Measurements from ENCODE around the gene MFN1.
"Not testable (repeated sequence)": the region's sequence is repeated elsewhere in the genome, so short reads cannot be mapped to it uniquely, and the experiment has no call there.

Gene MFN1

DNA sequence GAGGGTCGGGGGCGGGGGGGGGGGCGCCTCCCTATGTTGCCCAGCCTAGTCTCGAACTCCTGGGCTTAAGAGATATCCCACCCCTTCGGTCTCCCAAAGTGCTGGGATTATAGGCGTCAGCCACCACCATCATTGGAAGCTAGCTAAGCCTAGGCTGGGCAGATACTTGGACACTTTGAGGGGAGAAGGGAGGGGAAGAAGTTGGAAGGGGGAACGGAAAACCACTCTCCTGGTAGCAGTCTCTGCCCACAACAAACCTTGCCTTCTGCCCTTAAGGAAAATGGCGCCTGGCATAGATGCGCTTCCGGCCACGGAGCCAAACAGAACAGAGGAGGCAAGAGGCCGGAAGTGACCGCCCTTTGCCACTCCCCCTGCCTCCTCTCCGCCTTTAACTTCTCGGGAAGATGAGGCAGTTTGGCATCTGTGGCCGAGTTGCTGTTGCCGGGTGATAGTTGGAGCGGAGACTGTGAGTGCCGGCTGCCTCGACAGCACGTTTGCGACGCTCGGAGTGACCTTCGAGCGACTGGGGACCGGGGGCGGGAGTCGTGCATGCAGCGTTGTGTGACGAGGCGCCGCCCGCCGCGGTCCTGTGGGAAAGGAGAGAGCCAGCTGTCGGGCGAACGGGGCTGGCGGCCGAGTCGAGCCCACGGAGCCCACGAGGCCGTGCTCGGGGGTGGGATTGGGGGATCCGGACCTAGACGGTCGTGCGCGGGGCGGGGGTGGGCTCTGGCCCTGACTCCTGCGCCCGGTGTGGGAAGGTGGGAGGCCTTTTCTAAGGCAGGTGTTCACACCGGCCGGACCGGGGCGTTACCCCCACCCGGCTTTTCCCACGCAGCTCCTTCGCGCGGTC lies at the start of gene MFN1:
TSS of gene MFN1 (plus strand) at position 365 of the 850 bp plus-strand sequence. CDS start 1,143 bp downstream, outside the sequence.
- DNase-seq (ENCODE audit: extremely low read depth in 1 of 2, low read depth in 1 of 2): peak; percentile 63 to 78

DNA sequence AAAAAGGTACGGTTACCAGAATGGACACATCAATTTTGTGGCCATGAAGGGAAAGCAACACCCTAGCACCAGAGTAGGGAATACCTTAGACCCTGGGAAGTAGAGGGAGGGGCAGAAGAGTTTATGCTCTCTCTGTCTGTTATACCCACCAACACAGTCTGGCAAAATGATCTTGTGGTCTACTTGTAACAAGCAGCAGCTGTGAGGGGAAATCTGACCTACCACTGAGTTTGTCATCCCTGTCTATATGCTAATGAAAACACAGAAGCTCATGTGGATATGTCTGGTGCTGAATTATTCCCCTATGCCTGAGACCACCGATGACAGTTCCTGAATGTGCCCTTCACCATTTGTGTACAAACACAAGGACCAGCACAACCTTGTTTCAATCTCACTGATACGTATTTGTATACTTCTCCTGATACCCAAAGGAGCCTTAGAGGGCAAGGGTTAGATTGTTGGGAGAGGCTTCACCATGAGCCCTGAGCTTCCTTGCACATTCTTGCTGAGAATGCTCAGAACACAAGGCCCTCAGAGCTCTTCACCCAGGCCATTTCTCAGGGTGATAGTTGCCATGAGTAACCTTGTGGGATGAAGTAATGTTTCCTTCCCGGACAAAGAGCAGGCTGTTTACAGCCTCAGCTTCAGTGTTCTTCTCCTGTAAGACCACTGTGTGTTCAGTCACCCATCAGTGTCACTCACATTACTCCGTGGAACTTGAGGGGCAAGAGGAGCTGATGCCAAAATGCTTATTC lies 49.4 kb upstream of the MFN1 start:
- no peak for DNase-seq (ENCODE audit: extremely low read depth in 1 of 2, low read depth in 1 of 2)

DNA sequence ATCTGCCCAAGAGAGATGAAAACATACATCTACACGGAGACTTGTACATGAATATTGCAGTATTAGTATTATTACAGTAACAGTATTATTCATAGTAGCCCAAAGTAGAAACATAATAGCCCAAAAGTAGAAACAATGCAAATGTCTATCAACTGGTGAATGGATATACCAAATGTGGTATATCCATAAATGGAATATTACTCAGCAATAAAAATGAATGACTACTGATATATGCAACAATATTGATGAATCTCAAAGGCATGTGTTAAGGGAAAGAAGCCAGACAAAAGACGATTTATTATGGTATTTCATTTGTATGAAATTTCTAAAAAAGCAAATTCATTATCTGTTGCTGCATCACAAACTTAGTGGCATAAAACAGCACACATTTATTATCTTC lies 48.2 kb upstream of the MFN1 start:
- no peak for DNase-seq (ENCODE audit: extremely low read depth in 1 of 2, low read depth in 1 of 2)

DNA sequence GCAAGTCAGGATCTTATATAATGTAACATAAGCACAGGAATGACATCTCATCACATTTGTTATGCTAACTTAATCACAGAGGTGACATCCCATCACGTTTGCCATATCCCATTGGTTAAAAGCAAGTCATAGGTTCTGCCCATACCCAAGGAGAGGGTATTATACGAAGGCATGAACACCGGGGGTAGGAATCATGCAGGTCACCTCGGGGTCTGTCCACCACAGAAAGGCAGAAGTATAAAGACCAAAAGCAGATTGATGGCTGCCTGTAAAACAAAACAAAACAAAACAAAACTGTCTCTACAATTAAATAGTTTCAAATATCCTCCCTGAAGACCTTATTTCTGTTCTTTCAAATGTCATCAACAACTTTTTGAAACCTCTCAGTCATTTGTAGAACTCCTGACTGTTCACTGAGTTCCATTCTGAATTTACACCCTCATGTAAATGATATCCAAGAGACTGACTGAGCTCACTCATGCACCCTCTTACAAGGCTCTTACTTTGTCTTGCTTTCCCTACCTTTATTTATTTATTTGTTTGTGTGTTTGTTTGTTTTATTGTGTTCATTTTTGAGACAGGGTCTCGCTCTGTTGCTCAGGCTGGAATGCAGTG lies 47.4 kb upstream of the MFN1 start:
- DNase-seq (ENCODE audit: extremely low read depth in 1 of 2, low read depth in 1 of 2): no peak

DNA sequence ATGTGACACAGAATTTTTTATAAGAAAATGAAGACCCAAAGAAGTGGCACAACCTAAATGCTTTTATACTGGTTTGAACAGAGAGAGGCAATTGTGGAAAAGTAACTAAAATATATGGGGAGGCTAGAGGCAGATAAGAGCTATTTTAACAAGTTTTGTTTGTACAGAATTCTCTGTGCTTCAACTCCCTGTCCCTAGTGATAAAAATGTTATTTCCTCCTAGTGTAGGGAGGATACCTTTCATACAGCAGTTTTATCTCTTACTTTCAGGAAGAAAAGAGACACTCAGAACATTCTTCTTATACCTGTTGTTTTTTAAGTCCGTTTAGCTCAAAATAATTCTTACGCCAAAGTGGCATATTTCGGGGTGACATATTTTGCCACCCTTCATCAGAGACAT lies 45.9 kb upstream of the MFN1 start:
- no peak for DNase-seq (ENCODE audit: extremely low read depth in 1 of 2, low read depth in 1 of 2)

DNA sequence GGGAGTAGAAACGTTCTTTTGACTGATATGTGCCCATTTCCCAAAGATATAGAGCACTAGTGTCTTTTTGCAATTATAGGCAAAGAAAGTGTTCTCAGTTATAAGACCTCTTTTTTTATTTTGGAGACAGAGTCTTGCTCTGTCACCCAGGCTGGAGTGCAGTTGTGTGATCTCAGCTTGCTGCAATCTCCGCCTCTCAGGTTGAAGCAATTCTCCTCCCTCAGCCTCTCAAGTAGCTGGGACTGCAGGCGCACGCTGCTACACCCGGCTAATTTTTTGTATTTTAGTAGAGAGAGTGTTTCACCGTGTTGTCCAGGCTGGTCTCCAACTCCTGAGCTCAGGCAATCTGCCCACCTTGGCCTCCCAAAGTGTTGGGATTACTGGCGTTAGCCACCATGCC lies 45.4 kb upstream of the MFN1 start:
- no peak for DNase-seq (ENCODE audit: extremely low read depth in 1 of 2, low read depth in 1 of 2)

DNA sequence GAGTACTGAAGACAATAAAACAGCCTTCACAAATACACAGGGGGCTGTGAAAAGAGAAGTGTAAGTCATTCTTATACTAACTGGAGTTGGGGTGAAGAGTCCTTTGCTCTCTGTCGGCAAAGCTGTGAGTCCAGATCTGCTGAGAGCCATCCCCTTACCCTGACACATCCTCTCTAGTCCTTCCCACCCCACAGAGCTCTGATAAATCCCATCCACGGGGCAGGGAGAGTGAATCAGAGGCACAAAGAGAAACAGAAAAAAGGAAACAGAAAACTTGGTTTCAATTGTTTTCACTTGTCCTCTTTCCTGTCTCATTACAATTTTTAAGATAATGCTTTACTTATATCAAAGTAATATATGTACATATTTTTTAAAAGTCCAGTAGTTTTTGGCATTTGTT lies 42.9 kb upstream of the MFN1 start:
- no peak for DNase-seq (ENCODE audit: extremely low read depth in 1 of 2, low read depth in 1 of 2)

DNA sequence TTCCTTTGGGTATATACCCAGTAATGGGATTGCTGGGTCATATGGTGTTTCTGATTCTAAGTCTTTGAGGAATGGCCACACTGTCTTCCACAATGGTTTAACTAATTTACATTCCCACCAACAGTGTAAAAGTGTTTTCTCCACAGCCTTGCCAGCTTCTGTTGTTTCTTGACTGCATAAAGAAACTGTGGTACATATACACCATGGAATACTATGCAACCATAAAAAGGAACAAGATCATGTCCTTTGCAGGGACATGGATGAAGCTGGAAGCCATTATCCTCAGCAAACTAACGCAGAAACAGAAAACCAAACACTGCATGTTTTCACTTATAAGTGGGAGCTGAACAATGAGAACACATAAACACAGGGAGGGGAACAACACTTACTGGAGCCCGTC lies 40.1 kb upstream of the MFN1 start:
- not testable (repeated sequence) for DNase-seq (ENCODE audit: extremely low read depth in 1 of 2, low read depth in 1 of 2)

DNA sequence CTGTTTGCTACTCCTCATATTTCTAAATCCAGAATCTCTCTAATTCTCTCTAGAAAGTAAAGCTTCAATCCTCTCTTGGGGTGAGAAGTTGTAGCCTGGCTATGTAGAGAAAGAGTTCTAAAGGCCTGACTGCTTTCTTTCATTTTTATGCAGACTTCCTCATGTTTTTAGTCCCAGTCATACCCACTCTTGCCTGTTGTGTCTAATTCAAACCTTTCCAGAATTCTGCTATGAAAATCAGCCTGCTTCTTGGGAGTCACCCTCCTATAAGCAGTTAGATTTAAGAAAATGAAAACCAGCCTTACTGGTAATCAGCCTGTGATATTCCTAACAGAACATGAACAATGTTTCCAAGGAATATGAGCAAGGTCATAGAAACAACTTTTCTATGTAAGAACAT lies 39.5 kb upstream of the MFN1 start:
- no peak for DNase-seq (ENCODE audit: extremely low read depth in 1 of 2, low read depth in 1 of 2)

DNA sequence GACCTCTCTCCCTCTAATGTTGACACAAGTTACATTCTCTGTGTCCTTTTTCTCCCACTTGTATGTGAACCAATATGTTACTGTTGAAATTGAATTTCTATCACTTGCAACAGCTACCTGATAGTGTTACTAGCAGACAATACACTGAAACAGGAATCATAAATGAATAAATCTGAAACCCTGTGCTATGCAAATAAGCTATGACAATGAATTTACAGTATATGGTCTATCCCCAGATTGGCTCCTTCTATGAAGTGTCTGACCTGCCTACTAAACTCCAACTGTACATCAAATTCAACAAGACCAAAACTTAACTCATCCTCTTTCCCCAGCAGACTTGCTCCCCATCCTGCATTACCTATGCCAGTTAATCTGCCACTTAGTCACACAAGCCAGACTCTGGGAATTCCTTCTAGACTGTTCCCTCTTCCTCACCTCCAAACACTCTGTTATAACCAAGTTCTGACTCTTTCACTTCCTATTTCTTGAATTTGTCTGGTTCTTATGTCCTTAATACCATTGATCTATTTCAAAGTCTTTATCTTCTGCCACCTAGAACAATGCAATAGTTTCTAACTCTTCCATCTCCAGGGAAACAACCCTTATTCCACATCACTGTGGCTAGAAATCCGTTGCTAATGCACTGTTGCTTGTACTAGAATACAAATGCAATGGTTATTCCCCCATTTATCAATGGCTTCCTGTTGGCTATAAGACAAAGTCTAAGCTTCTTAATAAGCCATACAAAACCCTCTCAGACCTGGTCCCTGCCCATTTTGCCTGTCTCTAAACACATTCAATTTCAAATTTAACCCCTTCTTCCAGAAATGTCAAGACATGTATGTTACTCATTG lies 38.1 kb upstream of the MFN1 start:
- no peak for DNase-seq (ENCODE audit: extremely low read depth in 1 of 2, low read depth in 1 of 2)

DNA sequence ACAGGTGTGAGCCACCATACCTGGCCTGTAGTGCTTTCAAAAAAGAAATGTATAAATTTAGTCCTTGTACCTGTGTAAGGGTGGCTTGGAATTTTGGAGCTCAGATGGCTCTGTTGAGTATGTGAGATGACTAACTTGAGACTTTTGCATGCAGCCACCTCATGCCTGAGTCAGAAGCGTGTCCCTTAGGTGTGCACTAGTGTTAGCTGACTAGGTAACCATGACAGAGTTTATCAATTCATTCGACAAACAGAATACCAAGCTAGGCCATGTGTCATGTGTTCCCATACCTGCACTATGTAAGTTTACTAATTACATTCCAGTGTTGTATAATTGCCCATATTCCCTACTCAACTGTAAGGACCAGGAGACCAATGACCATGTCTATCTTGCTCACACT lies 28.6 kb upstream of the MFN1 start:
- no peak for DNase-seq (ENCODE audit: extremely low read depth in 1 of 2, low read depth in 1 of 2)

DNA sequence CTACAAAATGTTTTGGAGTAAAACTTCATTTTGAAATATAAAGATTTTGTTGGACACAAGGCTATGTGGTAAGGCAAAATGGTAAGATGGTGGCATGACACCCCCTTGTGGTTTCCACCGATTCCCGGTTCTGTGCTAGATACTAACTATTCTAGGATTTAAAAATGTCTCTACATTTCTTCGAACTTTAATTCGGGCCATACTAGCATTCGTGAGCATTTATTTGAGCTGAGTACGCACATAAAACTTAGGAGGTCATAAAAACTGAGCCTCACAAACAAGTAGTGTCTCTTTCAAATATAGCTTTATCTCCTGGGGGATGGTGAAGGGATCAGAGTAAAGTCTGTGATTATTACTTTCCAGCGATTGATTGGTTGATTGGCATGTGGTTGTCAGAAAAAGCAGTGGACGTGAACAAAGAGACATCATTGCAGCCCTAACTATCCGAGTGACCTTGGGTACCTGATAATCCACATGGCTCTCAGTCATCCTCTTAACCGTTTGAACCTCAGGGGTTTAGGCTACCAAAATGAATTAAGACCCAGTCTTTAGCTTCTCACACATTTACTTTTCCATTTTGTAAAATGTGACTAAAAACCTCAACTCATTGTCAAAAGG lies 25.7 kb upstream of the MFN1 start:
- no peak for DNase-seq (ENCODE audit: extremely low read depth in 1 of 2, low read depth in 1 of 2)

DNA sequence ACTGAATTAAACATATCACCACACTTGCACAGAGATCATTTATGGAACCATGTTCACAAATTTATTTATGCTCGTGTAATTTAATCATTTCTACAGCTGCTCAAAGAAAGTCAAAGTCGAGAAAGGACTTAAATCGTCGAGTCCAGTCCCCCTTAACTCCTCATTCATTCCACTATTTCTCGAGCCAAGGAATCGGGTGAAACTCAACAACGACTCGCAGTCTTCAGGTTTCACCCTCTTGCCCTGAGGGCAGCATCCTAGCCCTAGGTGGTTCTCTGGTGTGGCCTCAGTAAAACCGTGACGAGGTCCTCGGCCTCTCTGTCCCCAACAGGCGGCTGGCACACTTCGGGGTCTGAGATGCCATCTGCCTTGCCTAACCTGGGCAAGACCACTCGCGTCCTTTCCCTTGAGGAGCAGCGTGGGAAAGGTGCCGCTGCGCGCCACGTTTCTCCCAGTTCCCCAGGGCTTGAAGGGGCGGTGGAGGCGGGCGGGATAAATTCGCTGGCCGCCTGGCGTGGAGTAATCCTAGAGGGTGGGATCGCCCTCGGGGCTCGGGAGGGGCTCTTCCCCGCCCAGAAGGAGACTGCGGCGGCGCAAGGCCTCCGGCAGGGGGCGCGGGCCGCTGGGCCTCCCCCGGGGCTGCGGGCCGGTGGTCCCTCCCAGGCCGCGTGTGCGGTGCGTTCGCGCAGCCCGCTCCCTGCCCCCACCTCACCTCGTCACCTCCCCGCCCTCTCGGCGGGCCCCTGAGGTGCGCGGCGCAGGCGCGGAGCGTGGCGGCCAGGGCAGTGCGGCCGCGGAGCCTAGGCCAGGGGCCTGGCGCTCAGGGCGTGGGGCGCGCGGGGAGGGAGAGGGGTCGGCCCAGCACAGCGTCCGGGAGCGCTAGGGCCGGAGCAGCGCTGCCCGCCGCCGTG lies 25.0 kb upstream of the MFN1 start, which contains the start of gene ZNF639:
TSS of gene ZNF639 (plus strand) at position 746 of the 911 bp plus-strand sequence. CDS start 5,263 bp downstream, outside the sequence.
- peak; percentile 63 to 75 for DNase-seq (ENCODE audit: extremely low read depth in 1 of 2, low read depth in 1 of 2)

DNA sequence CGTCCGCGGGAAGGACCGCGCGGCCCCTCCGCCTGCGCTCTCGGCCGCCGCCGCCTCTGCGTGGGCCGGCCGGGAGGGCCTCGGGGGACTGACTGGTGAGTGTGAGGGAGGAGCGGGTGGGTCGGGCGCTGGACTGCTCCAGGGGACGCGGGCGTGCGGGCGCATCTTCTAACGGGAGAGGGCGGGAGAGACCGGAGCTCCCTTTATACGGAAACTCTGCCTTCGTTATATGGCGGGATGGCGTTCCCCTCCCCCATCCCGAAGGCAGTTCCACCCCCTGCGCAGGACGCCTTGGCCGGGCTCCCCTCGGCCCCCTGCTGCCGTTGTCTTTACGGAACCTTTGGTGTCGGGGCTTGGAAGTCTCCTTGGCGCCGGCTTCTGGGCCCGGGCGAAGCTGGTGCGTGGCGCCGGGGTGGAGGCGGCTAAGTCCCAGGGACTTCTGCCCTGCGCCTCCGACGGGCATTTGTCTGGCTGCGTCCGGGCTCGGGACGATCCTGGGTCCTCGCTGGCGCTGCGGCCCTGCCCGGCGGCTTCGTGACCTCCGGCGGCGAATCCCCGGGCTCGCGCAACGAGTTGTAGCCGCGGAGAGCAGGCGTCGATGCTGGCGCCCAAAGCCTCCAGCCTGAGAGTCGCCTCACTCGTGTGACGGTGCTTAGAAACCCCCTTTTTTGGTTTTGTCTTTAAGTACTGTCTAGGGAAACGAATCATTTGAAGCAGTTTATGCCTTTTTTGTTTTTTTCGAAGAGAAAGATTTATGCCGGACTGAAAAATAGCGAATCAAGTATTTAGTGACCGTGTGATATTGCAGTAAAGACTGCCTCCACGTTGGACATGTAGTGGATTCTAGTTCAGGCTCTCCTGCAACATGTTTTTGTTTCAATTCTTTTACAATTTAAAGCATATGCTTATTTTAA lies 24.1 kb upstream of the MFN1 start:
- DNase-seq (ENCODE audit: extremely low read depth in 1 of 2, low read depth in 1 of 2): peak; percentile 19 to 39

DNA sequence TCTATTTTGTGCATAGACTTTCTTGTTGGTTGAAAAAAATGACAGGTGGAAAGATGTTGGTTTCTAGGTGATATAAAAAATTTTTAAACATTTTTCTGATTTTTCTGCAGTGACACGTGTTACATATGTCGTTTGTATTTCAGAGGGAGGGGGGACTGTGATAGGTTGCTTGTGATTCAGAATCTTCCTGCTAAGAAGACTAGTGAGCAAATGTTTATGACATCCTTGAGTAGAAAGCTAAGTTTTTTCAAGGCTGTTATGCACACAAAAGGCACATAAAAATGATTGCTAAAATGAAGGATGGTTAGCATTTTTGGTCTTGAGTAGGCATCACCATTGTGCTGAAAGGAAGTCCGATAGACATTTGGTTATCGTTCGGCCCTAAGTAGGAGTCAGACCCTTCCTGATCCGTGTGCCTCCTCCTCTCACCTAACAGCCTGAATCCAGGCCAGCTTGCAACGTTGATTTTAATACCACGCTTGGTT lies 23.2 kb upstream of the MFN1 start:
- DNase-seq (ENCODE audit: extremely low read depth in 1 of 2, low read depth in 1 of 2): no peak

DNA sequence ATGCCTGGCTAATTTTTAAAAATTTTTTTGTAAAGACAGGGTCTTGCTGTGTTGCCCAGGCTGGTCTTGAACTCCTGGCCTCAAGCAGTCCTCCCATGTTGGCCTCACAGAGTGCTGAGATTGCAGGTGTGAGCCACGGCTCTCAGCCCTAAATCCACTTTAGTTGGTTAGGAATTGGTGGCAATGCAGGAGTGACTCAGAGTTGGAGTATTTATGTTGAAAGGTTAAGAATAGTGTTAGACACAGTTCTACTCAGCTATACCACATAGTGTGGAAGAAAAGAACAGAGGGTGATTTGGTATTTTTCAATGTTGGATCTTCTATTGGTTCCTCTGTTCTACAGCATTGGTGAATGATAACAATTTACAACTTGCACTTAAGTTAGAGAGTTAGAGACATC lies 17.1 kb upstream of the MFN1 start:
- no peak for DNase-seq (ENCODE audit: extremely low read depth in 1 of 2, low read depth in 1 of 2)

DNA sequence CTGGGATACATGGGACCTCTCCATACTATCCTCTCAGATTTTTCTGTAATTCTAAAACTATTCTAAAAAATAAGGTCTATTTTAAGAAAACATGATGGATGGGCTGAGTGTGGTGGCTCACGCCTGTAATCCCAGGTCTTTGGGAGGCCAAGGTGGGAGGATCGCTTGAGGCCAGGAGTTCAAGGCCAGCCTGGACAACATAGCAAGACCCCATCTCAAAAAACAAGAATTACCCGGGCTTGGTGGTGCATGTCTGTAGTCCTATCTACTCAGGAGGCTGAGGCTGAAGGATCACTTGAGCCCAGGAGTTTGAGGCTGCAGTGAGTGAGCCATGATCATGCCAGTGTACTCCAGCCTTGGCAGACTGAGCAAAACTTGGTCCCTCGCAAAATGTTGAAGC lies 15.3 kb upstream of the MFN1 start:
- DNase-seq (ENCODE audit: extremely low read depth in 1 of 2, low read depth in 1 of 2): no peak

DNA sequence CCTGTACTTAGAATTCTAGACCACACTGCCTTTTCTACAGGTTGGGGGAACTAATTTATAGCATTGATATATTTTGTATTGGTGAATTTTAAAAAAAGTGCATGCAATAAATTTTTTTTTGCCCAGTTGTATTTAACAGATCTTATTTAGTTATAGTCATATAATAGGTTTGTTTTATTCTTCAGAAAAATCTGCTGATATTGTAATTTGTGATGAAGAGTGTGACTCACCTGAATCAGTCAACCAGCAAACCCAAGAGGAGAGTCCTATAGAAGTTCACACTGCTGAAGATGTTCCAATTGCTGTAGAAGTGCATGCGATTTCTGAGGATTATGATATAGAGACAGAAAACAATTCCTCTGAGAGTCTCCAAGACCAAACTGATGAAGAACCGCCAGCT lies 14.4 kb upstream of the MFN1 start:
- DNase-seq (ENCODE audit: extremely low read depth in 1 of 2, low read depth in 1 of 2): no peak

All from activated CD8-positive, alpha-beta memory T cell treated with anti-CD3 and anti-CD28 coated beads for 1 hour (primary cell).